ENCODE results near the gene SLC35B4. TPM values are rescaled to one million over a fixed set of nuclear protein-coding genes. Genes with fewer than 3 reads are reported as not detected.

SLC35B4 gene
- total RNA-seq, 4 donors from 2014 or later: 3.7 to 8.6 (median 7.0) TPM

DNA sequence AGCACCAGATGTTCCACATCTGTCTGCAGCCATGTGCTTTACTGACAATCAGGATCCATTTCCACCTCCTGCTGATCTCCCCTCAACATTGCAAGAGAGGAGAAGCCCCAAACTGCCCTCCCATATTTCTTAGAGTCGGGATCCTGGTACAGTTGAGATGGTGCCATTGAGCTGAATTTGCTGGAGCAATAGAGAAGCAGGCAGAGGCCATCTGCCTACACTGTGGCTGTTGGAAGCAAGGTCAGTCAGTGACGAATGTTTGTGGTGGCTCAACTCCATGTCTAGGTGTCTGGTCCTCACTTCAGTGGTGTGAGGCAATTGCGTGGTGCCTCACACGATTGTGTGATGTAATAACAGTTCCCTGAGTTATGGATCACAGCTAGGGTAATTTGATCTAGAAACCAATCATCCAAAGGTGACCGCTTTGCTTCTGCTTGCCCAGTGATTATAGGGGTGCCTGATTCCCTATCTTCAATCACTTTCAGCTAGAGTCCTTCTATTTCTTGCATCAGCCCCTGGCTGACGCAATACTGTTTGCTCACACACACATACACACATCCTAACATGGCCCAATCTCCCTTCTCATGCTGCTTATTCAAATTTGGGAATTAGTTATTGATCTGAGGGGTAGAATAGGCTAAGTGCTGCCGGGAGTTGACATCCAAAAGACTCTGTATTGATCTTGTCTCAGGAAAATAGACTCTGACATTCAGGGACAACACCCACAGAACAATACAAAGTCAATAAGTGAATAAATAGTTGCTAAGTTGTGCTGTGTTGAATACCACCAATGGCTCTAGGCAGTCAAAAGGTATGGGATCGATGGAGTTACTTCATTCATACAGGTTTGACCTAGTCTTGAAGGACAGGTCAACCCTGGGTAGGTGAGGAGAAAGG is 46.1 kb upstream of the SLC35B4 start:
- DNase-seq: no peak
- WGBS, 2 donors: 83 to 86% methylated on average over 7 to 8 of the region's 8 CpGs
- H3K4me1 ChIP-seq: peaks cover 3 to 41% (median 14%) of the 10 kb centered on the region in 3 donors
- H3K36me3 ChIP-seq: no peaks in the 10 kb centered on the region
- no peak overlapping the region for H3K27ac ChIP-seq
- no peaks in the 10 kb centered on the region for H3K9me3 ChIP-seq
- no peak for TF ChIP-seq POLR2A (IDR thresholded peaks at IDR 0.05)
- TF ChIP-seq, protein P1, sequence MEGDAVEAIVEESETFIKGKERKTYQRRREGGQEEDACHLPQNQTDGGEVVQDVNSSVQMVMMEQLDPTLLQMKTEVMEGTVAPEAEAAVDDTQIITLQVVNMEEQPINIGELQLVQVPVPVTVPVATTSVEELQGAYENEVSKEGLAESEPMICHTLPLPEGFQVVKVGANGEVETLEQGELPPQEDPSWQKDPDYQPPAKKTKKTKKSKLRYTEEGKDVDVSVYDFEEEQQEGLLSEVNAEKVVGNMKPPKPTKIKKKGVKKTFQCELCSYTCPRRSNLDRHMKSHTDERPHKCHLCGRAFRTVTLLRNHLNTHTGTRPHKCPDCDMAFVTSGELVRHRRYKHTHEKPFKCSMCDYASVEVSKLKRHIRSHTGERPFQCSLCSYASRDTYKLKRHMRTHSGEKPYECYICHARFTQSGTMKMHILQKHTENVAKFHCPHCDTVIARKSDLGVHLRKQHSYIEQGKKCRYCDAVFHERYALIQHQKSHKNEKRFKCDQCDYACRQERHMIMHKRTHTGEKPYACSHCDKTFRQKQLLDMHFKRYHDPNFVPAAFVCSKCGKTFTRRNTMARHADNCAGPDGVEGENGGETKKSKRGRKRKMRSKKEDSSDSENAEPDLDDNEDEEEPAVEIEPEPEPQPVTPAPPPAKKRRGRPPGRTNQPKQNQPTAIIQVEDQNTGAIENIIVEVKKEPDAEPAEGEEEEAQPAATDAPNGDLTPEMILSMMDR (IDR thresholded peaks at IDR 0.05): no peak
- H3K27me3 ChIP-seq: no peaks in the 10 kb centered on the region
- intact Hi-C loops (cut with DNase I): no loop called here
- H3K4me3 ChIP-seq: no peak overlapping the region

DNA sequence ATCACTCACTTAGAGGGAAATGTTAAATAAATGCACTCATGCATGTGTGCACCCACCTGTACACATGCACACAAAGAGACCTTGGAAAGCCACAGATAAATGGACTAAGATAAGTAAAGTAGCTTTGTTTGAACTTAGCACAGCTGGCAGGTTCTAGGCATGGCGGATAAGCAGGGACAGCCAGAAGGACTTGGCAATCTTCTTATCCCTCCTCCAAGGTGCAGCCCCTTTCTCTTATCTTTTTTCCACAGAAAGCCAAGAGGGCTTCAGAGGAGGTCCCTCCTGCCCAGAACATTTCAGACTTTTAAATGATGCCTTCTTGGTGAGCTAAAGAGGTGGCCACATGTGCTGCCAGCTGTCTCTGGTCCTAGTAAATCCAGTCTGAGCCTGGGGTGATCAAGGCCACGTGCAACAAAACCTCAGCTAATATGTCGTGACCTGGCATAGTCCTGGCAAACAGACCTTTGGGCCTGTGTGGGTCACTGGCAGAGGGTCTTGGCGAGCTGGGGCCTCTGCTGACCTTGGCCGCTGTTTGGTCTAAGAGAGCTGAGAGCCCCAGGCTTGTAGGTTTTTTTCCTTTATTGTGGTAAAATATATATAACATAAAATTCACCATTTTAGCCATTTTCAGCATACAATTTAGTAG is 43.2 kb upstream of the SLC35B4 start:
- intact Hi-C loops (cut with DNase I): no loop called here
- WGBS, 2 donors: 55 to 74% methylated on average over 5 of the region's 5 CpGs
- H3K27ac ChIP-seq: no peak overlapping the region
- TF ChIP-seq, protein P1 (IDR thresholded peaks at IDR 0.05): no peak
- no peak for TF ChIP-seq POLR2A (IDR thresholded peaks at IDR 0.05)
- no peak for DNase-seq
- H3K9me3 ChIP-seq: no peaks in the 10 kb centered on the region
- peaks cover 0 to 25% (median 3%) of the 10 kb centered on the region in 3 donors for H3K4me1 ChIP-seq
- no peak overlapping the region for H3K4me3 ChIP-seq
- H3K36me3 ChIP-seq: no peaks in the 10 kb centered on the region
- no peaks in the 10 kb centered on the region for H3K27me3 ChIP-seq

DNA sequence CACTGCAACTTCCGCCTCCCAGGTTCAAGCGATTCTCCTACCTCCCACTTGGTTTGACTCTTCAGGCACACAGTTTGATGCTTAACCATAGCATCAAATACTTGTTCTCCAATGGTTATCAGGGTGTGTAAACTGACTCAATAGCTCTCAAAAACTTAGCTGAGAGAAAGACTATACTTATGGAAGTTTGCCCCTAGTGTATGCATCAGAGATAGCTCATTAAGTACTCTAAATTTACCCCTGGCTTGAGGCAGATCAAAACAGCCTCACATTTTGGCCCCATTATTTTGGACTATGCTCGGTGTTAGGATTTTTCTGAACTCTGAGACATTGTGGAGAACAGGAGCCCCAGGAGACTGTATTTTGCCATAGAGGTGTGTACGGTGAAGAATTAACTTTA is 40.8 kb upstream of the SLC35B4 start:
- TF ChIP-seq, protein P1 (IDR thresholded peaks at IDR 0.05): peak in 2 of 6 experiments; percentile 14 to 23
- TF ChIP-seq POLR2A (IDR thresholded peaks at IDR 0.05): no peak
- DNase-seq: no peak
- Histone ChIP-seq H3K4me3 (no peak overlapping the region), H3K4me1 (peaks cover 0 to 19% (median 0%) of the 10 kb centered on the region in 3 donors), H3K36me3 (no peaks in the 10 kb centered on the region), H3K27ac (no peak overlapping the region), H3K27me3 (no peaks in the 10 kb centered on the region), H3K9me3 (no peaks in the 10 kb centered on the region)
- intact Hi-C loops (cut with DNase I): no loop called here
- 98 to 100% methylated on average over 4 of the region's 4 CpGs for WGBS, 2 donors

DNA sequence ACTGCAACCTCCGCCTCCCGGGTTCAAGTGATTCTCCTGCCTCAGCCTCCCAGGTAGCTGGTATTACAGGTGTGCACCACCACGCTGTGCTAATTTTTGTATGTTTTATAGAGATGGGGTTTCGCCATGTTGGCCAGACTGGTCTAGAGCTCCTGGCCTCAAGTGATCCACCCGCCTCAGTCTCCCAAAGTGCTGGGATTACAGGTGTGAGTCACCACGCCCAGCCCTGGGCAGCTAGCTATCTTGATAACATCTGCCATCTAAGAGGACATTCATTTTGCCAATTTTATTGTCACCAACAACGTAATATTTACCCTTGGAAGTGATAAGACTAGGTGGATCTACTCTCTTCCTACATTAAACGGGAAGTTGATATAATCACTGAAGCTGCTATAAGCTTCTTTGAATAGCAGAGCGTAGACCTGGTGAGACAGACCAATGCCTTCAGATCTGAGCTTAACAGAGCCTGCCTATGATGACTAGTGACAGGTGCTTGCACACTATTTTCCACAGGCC is 39.7 kb upstream of the SLC35B4 start:
- peaks cover 0 to 19% (median 0%) of the 10 kb centered on the region in 3 donors for H3K4me1 ChIP-seq
- H3K27ac ChIP-seq: no peak overlapping the region
- 78 to 86% methylated on average over 9 of the region's 9 CpGs for WGBS, 2 donors
- intact Hi-C loops (cut with DNase I): no loop called here
- no peak for DNase-seq
- H3K9me3 ChIP-seq: no peaks in the 10 kb centered on the region
- H3K36me3 ChIP-seq: no peaks in the 10 kb centered on the region
- no peaks in the 10 kb centered on the region for H3K27me3 ChIP-seq
- no peak overlapping the region for H3K4me3 ChIP-seq
- TF ChIP-seq POLR2A (IDR thresholded peaks at IDR 0.05): no peak
- TF ChIP-seq, protein P1 (IDR thresholded peaks at IDR 0.05): no peak

DNA sequence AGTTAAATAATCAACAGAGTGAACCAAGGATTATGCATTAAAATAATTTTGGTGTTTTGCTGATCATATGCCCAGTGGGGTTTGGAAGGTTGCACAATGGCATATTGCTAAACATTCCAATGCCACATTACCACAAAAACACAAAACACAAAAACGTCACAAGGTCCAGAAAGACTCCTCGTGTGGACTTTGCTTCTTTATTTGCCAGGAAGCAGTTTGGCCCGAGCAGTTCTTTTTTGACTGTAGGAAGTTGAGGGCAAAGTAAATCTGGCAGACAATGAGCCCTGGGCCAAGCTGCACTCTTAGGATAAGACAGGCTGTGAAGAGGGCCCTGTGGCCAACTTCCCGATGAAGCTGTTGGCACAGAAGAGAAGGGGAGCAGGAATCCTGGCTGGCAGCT is 39.2 kb upstream of the SLC35B4 start:
- Histone ChIP-seq H3K4me1 (peaks cover 0 to 19% (median 0%) of the 10 kb centered on the region in 3 donors), H3K4me3 (no peak overlapping the region), H3K36me3 (no peaks in the 10 kb centered on the region), H3K27ac (peak overlapping the region in 1 of 4 donors; percentile 21), H3K9me3 (no peaks in the 10 kb centered on the region), H3K27me3 (no peaks in the 10 kb centered on the region)
- no peak for DNase-seq
- intact Hi-C loops (cut with DNase I): no loop called here
- no peak for TF ChIP-seq POLR2A (IDR thresholded peaks at IDR 0.05)
- TF ChIP-seq, protein P1 (IDR thresholded peaks at IDR 0.05): no peak
- 14 to 43% methylated on average over 3 to 4 of the region's 4 CpGs for WGBS, 2 donors
